Ishikawa (cell line): Measurements from ENCODE around the gene TMSB4X.

Experiments used
- CEBPB ChIP-seq: IDR thresholded peaks from 2 replicates; pipeline ENCODE4 v1.6.1; 2012
- CREB1 ChIP-seq: IDR thresholded peaks from 2 replicates; pipeline ENCODE4 v1.6.1; 2012; ENCODE audit warnings: low read depth
- EGR1 ChIP-seq: IDR thresholded peaks from 2 replicates; pipeline ENCODE4 v1.6.1; 2012
- EP300 ChIP-seq: IDR thresholded peaks from 2 replicates; pipeline ENCODE4 v1.6.1; 2012; ENCODE audit warnings: borderline replicate concordance
- FOXM1 ChIP-seq: IDR thresholded peaks from 2 replicates; pipeline ENCODE4 v1.6.1; 2012; ENCODE audit warnings: low read depth, borderline replicate concordance
- NFIC ChIP-seq: IDR thresholded peaks from 2 replicates; pipeline ENCODE4 v1.6.1; 2012
- RAD21 ChIP-seq: IDR thresholded peaks from 2 replicates; pipeline ENCODE4 v1.6.1; 2012; ENCODE audit warnings: low read depth
- REST ChIP-seq: IDR thresholded peaks from 2 replicates; pipeline ENCODE4 v1.6.1; 2012; ENCODE audit warnings: low read depth, mild to moderate bottlenecking
- TAF1 ChIP-seq: IDR thresholded peaks from 2 replicates; pipeline ENCODE4 v1.6.1; 2012; ENCODE audit warnings: low read depth, mild to moderate bottlenecking
- TCF12 ChIP-seq: IDR thresholded peaks from 2 replicates; pipeline ENCODE4 v1.6.1; 2012; ENCODE audit warnings: low read depth
- TEAD4 ChIP-seq: IDR thresholded peaks from 2 replicates; pipeline ENCODE4 v1.6.1; 2012
- USF1 ChIP-seq: IDR thresholded peaks from 2 replicates; pipeline ENCODE4 v1.6.1; 2012
- YY1 ChIP-seq: IDR thresholded peaks from 2 replicates; pipeline ENCODE4 v1.6.1; 2012; ENCODE audit warnings: low read depth
- ZBTB7A ChIP-seq: IDR thresholded peaks from 2 replicates; pipeline ENCODE4 v1.6.1; 2012; ENCODE audit warnings: low read depth
- TF ChIP-seq, protein P1 (sequence below): IDR thresholded peaks from 2 replicates; pipeline ENCODE4 v1.6.1; 2012

The TMSB4X gene

GRCh38 chrX:13022926-13023325 is 48.0 kb downstream of the TMSB4X start:
- TF ChIP-seq, protein P1, sequence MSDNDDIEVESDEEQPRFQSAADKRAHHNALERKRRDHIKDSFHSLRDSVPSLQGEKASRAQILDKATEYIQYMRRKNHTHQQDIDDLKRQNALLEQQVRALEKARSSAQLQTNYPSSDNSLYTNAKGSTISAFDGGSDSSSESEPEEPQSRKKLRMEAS = no peak
- TF ChIP-seq EGR1 = no peak
- no peak for TF ChIP-seq CEBPB
- TF ChIP-seq TAF1 = no peak
- no peak for TF ChIP-seq NFIC
- TF ChIP-seq REST = no peak

DNA sequence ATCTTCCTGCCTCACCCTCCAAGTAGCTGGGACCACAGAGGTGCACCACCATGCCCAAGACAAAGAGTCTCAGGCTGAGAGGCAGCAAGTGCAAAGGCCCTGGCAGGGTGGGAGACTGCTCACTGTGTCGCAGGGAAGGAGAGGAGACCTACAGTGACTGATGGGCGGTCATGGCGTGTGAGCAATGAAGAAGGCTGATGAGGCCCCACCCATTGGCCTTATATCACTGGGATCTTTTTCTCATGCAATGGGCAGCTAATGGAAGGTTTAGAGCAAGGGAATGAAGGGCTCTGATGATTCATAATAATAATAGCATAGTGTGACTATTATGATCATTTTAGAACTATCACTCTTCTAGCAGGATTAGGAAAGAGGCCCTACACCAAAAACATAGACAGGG is 48.7 kb downstream of the TMSB4X start:
- TF ChIP-seq NFIC (no peak), FOXM1 (no peak), USF1 (no peak), TCF12 (no peak), RAD21 (no peak), TEAD4 (no peak), CREB1 (no peak), TAF1 (no peak), REST (no peak), YY1 (no peak), ZBTB7A (no peak), CEBPB (no peak), EGR1 (no peak), EP300 (no peak)
- TF ChIP-seq, protein P1 = no peak

GRCh38 chrX:13023979-13024378 is 49.1 kb downstream of the TMSB4X start:
- TF ChIP-seq CREB1 (no peak), REST (no peak), FOXM1 (no peak), NFIC (no peak), ZBTB7A (no peak), TAF1 (no peak), RAD21 (no peak), TCF12 (no peak), TEAD4 (no peak), YY1 (no peak), EGR1 (no peak), CEBPB (no peak)
- TF ChIP-seq, protein P1 = no peak

GRCh38 chrX:13024986-13025385 is 50.1 kb downstream of the TMSB4X start:
- TF ChIP-seq CREB1 = no peak
- no peak for TF ChIP-seq USF1
- no peak for TF ChIP-seq RAD21
- TF ChIP-seq YY1 = no peak
- TF ChIP-seq NFIC = no peak
